Trophoblast cell (in vitro differentiated cells and primary cell): ENCODE measurements around the gene ZPLD1.

ENCODE experiments used
- DNase-seq, 2 donors: peaks; one replicate each; pipeline ENCODE4 v3.0.0-alpha.2; 2016
- H2AFZ ChIP-seq: 2 replicates; pipeline ENCODE4 v1.6.1; 2013; ENCODE audit warnings: low read length, moderate library complexity, mild to moderate bottlenecking; ENCODE audit not compliant: insufficient read depth, poor library complexity
- H2AK5ac ChIP-seq: 2 replicates; pipeline ENCODE4 v1.6.1; 2013; ENCODE audit warnings: mild to moderate bottlenecking, low read length
- H2BK120ac ChIP-seq: 2 replicates; pipeline ENCODE4 v1.6.1; 2013; ENCODE audit warnings: low read length, mild to moderate bottlenecking, moderate library complexity; ENCODE audit not compliant: insufficient read depth, poor library complexity
- H2BK12ac ChIP-seq: 2 replicates; pipeline ENCODE4 v1.6.1; 2013; ENCODE audit warnings: mild to moderate bottlenecking, low read length, moderate library complexity
- H2BK5ac ChIP-seq: 2 replicates; pipeline ENCODE4 v1.6.1; 2013; ENCODE audit warnings: low read length, low read depth, moderate library complexity, mild to moderate bottlenecking; ENCODE audit not compliant: poor library complexity
- H3K14ac ChIP-seq: 2 replicates; pipeline ENCODE4 v1.6.1; 2013; ENCODE audit warnings: mild to moderate bottlenecking, low read length
- H3K18ac ChIP-seq: 2 replicates; pipeline ENCODE4 v1.6.1; 2013; ENCODE audit warnings: mild to moderate bottlenecking, low read length
- H3K23ac ChIP-seq: 2 replicates; pipeline ENCODE4 v1.6.1; 2013; ENCODE audit warnings: low read length
- H3K27ac ChIP-seq: 2 replicates; pipeline ENCODE4 v1.5.1; 2013; ENCODE audit warnings: low read depth, mild to moderate bottlenecking, inconsistent platforms, low read length, moderate library complexity
- H3K27me3 ChIP-seq: 2 replicates; pipeline ENCODE4 v1.6.1; 2013; ENCODE audit warnings: inconsistent platforms, mild to moderate bottlenecking, low read length, moderate library complexity; ENCODE audit not compliant: insufficient read depth
- H3K36me3 ChIP-seq, 2 experiments: 1 replicate in 1 of 2; 2 replicates in 1 of 2; pipeline ENCODE4 v1.6.1; 2013; ENCODE audit warnings: low read length in 2 of 2, mild to moderate bottlenecking in 2 of 2, moderate library complexity in 1 of 2; ENCODE audit not compliant: insufficient read depth in 2 of 2, control insufficient read depth in 1 of 2
- H3K4ac ChIP-seq: 2 replicates; pipeline ENCODE4 v1.6.1; 2013; ENCODE audit warnings: low read depth, mild to moderate bottlenecking, low read length, moderate library complexity
- H3K4me1 ChIP-seq, 2 experiments: 1 replicate in 1 of 2; 2 replicates in 1 of 2; pipeline ENCODE4 v1.6.1; 2013; ENCODE audit warnings: low read length in 2 of 2, mild to moderate bottlenecking in 2 of 2, moderate library complexity in 1 of 2; ENCODE audit not compliant: insufficient read depth in 2 of 2, control insufficient read depth in 1 of 2
- H3K4me2 ChIP-seq: 2 replicates; pipeline ENCODE4 v1.6.1; 2013; ENCODE audit warnings: inconsistent platforms, mild to moderate bottlenecking, low read length, moderate library complexity
- H3K4me3 ChIP-seq: 2 replicates; pipeline ENCODE4 v1.5.1; 2013; ENCODE audit warnings: mild to moderate bottlenecking, low read depth, low read length, inconsistent platforms
- H3K79me1 ChIP-seq: one replicate; pipeline ENCODE4 v1.6.1; 2013; ENCODE audit warnings: low read length
- H3K79me2 ChIP-seq: 2 replicates; pipeline ENCODE4 v1.6.1; 2013; ENCODE audit warnings: low read length, mild to moderate bottlenecking; ENCODE audit not compliant: control insufficient read depth, insufficient read depth, poor library complexity
- H3K9ac ChIP-seq: 2 replicates; pipeline ENCODE4 v1.6.1; 2013; ENCODE audit warnings: mild to moderate bottlenecking, low read length
- H3K9me3 ChIP-seq: 2 replicates; pipeline ENCODE4 v1.6.1; 2013; ENCODE audit warnings: low read depth, mild to moderate bottlenecking, control low read depth, inconsistent platforms, low read length; ENCODE audit not compliant: insufficient read depth
- H4K12ac ChIP-seq: 2 replicates; pipeline ENCODE4 v1.6.1; 2013; ENCODE audit warnings: low read depth, mild to moderate bottlenecking, low read length, moderate library complexity
- H4K8ac ChIP-seq: 2 replicates; pipeline ENCODE4 v1.6.1; 2013; ENCODE audit warnings: low read depth, mild to moderate bottlenecking, low read length, moderate library complexity
- H4K91ac ChIP-seq: one replicate; pipeline ENCODE4 v1.6.1; 2013; ENCODE audit warnings: low read depth, mild to moderate bottlenecking, low read length, moderate library complexity
- WGBS: extraction: QIAGEN DNeasy Blood & Tissue Kit; methylation state at CpG from one replicate; pipeline ENCODE4 v1.1.7; 2013; ENCODE audit warnings: missing lambda C conversion rate; ENCODE audit not compliant: insufficient read length, insufficient coverage; ENCODE audit errors: extremely low coverage; 5-methylcytosine and 5-hydroxymethylcytosine counted together

Gene ZPLD1

DNA sequence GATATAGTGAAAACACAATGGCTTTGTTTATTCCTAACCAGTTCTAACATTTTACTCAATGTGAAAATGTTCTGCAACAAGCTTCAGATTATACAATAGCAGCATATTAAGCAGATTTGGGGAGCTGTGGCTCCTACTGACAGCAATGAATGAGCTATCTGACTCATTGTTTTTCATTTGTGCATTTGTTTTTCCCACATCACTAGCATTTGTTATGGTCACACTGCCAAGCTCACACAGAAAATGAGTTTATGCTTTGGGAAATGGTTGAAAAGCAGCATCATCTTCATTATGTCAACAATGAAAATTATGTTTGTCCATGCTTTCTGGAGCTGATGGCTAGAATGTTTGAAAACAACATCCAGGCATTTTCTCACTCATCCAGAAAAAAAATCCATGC lies 53.5 kb downstream of the ZPLD1 start:
- Histone ChIP-seq H3K27ac (no peak overlapping the region), H3K18ac (no peak overlapping the region), H3K9me3 (peaks cover 7% of the 10 kb centered on the region), H3K4ac (no peak overlapping the region), H4K91ac (no peak overlapping the region), H3K4me1 (no peaks in the 10 kb centered on the region), H2AK5ac (no peak overlapping the region), H3K9ac (no peak overlapping the region), H3K27me3 (no peaks in the 10 kb centered on the region), H2AFZ (no peak overlapping the region), H3K14ac (no peak overlapping the region), H3K4me2 (no peak overlapping the region), H3K4me3 (no peak overlapping the region), H3K23ac (no peak overlapping the region), H3K79me1 (no peaks in the 10 kb centered on the region), H4K12ac (no peak overlapping the region), H2BK5ac (no peak overlapping the region), H2BK120ac (no peak overlapping the region), H3K36me3 (no peaks in the 10 kb centered on the region), H2BK12ac (no peak overlapping the region), H3K79me2 (no peaks in the 10 kb centered on the region), H4K8ac (no peak overlapping the region)
- DNase-seq, result no peak

DNA sequence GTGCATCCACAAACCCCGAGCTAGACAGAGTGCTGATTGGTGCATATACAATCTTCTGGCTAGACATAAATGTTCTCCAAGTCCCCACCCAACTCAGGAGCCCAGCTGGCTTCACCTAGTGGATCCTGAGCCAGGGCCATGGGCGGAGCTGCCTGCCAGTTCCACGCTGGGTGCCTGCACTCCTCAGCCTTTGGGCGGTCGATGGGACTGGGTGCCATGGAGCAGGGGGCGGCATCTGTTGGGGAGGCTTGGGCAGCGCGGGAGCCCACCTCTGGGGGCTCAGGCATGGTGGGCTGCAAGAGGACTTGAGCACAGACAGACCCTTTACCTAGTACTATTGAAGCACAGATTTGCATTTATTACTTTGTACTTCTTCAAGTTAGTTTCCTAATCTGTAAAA lies 57.5 kb downstream of the ZPLD1 start:
- Histone ChIP-seq H3K4me1 (no peaks in the 10 kb centered on the region), H3K36me3 (no peaks in the 10 kb centered on the region), H2AFZ (no peak overlapping the region), H3K9ac (no peak overlapping the region), H3K14ac (no peak overlapping the region), H3K18ac (no peak overlapping the region), H3K27me3 (no peaks in the 10 kb centered on the region), H3K27ac (no peak overlapping the region), H3K79me1 (no peaks in the 10 kb centered on the region), H3K4me3 (no peak overlapping the region), H3K9me3 (peaks cover 3% of the 10 kb centered on the region), H2BK120ac (no peak overlapping the region), H3K23ac (no peak overlapping the region), H4K8ac (no peak overlapping the region), H2AK5ac (no peak overlapping the region), H3K79me2 (no peaks in the 10 kb centered on the region), H4K91ac (no peak overlapping the region), H2BK12ac (no peak overlapping the region), H3K4ac (no peak overlapping the region), H3K4me2 (no peak overlapping the region), H2BK5ac (no peak overlapping the region), H4K12ac (no peak overlapping the region)
- no peak for DNase-seq
- no CpG with 5 or more reads among the region's 8 CpGs for WGBS

- Histone ChIP-seq H3K4ac (no peak overlapping the region), H2BK12ac (no peak overlapping the region), H4K91ac (no peak overlapping the region), H3K27ac (no peak overlapping the region), H3K9me3 (no peaks in the 10 kb centered on the region), H3K4me3 (no peak overlapping the region), H3K9ac (no peak overlapping the region), H2AFZ (no peak overlapping the region), H3K14ac (no peak overlapping the region), H2BK5ac (no peak overlapping the region), H3K18ac (no peak overlapping the region), H2BK120ac (no peak overlapping the region), H4K12ac (no peak overlapping the region), H3K36me3 (no peaks in the 10 kb centered on the region), H3K79me1 (no peaks in the 10 kb centered on the region), H3K27me3 (no peaks in the 10 kb centered on the region), H3K4me2 (no peak overlapping the region), H3K79me2 (no peaks in the 10 kb centered on the region), H2AK5ac (no peak overlapping the region), H3K23ac (no peak overlapping the region), H3K4me1 (no peaks in the 10 kb centered on the region), H4K8ac (no peak overlapping the region)
- DNase-seq, result no peak
- WGBS, result no CpG with 5 or more reads among the region's 3 CpGs
These were observed 62.8 kb downstream of the ZPLD1 start for GRCh38 chr3:102497571-102497970.

DNA sequence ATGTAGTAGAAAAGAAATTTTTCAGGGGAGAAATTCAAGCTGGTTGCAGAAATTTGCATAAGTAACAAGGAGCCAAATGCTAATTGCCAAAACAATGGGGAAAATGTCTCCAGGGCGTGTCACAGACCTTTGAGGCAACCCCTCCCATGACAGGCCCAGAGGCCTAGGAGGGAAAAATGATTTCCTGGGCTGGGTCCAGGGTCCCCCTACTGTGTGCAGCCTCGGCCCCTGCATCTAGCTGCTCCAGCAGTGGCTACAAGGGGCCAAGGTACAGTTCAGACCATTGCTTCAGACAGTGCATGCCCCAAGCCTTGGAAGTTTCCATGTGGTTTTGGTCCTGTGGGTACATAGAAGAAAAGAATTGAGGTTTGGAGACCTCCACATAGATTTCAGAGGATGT lies 70.7 kb downstream of the ZPLD1 start:
- Histone ChIP-seq H2BK5ac (no peak overlapping the region), H3K14ac (no peak overlapping the region), H4K8ac (no peak overlapping the region), H3K18ac (no peak overlapping the region), H3K4me3 (no peak overlapping the region), H4K91ac (no peak overlapping the region), H3K79me1 (no peaks in the 10 kb centered on the region), H3K79me2 (no peaks in the 10 kb centered on the region), H4K12ac (no peak overlapping the region), H3K4me2 (no peak overlapping the region), H3K9ac (no peak overlapping the region), H3K23ac (no peak overlapping the region), H2BK120ac (no peak overlapping the region), H2BK12ac (no peak overlapping the region), H3K36me3 (no peaks in the 10 kb centered on the region), H3K4ac (no peak overlapping the region), H2AK5ac (no peak overlapping the region), H2AFZ (no peak overlapping the region), H3K4me1 (no peaks in the 10 kb centered on the region), H3K27me3 (no peaks in the 10 kb centered on the region), H3K9me3 (no peaks in the 10 kb centered on the region), H3K27ac (no peak overlapping the region)
- DNase-seq, result no peak
- no CpG with 5 or more reads among the region's 2 CpGs for WGBS

GRCh38 chr3:102510663-102511062 lies 75.8 kb downstream of the ZPLD1 start:
- Histone ChIP-seq H3K18ac (no peak overlapping the region), H4K12ac (no peak overlapping the region), H3K4ac (no peak overlapping the region), H2AFZ (no peak overlapping the region), H4K8ac (no peak overlapping the region), H3K9ac (no peak overlapping the region), H3K23ac (no peak overlapping the region), H2BK5ac (no peak overlapping the region), H3K14ac (no peak overlapping the region), H3K79me1 (no peaks in the 10 kb centered on the region), H3K4me3 (no peak overlapping the region), H3K36me3 (no peaks in the 10 kb centered on the region), H3K4me1 (no peaks in the 10 kb centered on the region), H3K27me3 (no peaks in the 10 kb centered on the region), H2AK5ac (no peak overlapping the region), H4K91ac (no peak overlapping the region), H3K9me3 (no peaks in the 10 kb centered on the region), H3K4me2 (no peak overlapping the region), H3K79me2 (no peaks in the 10 kb centered on the region), H2BK12ac (no peak overlapping the region), H3K27ac (no peak overlapping the region), H2BK120ac (no peak overlapping the region)
- no peak for DNase-seq
- no CpG with 5 or more reads among the region's 3 CpGs for WGBS
